WERI-Rb-1 (cell line): ENCODE results near the gene ERCC6L2.

Experiments
- DNase-seq: peaks from one replicate; pipeline ENCODE4 v3.0.0-alpha.2; 2020
- H3K27ac ChIP-seq: fragments of 250-450 bp; sonication (Bioruptor Pico); 2 replicates; pipeline ENCODE4 v1.5.1; 2020; ENCODE audit warnings: mild to moderate bottlenecking, moderate library complexity
- H3K27me3 ChIP-seq: fragments of 250-450 bp; sonication (Bioruptor Pico); 2 replicates; pipeline ENCODE4 v1.5.1; 2021; ENCODE audit warnings: mild to moderate bottlenecking, low read depth, moderate library complexity; ENCODE audit not compliant: insufficient read depth, severe bottlenecking
- H3K36me3 ChIP-seq: fragments of 250-450 bp; sonication (Bioruptor Pico); 2 replicates; pipeline ENCODE4 v1.5.1; 2020; ENCODE audit warnings: mild to moderate bottlenecking, moderate library complexity
- H3K4me3 ChIP-seq: 2 replicates; pipeline ENCODE4 v1.5.1; 2011; ENCODE audit warnings: low read depth, mild to moderate bottlenecking, control low read depth, low read length
- H3K9me3 ChIP-seq: fragments of 250-450 bp; sonication (Bioruptor Pico); 2 replicates; pipeline ENCODE4 v1.5.1; 2021; ENCODE audit warnings: mild to moderate bottlenecking, moderate library complexity; ENCODE audit not compliant: severe bottlenecking
- CTCF ChIP-seq: IDR thresholded peaks from 2 replicates; pipeline ENCODE4 v1.5.1; 2011; ENCODE audit warnings: low read depth, mild to moderate bottlenecking, control low read depth, inconsistent platforms, low read length

Gene ERCC6L2

GRCh38 chr9:95938724-95939123 lies 63.2 kb downstream of the ERCC6L2 start:
- Histone ChIP-seq H3K27ac (no peak overlapping the region), H3K4me3 (no peak overlapping the region), H3K27me3 (no peaks in the 10 kb centered on the region), H3K9me3 (peaks cover 10% of the 10 kb centered on the region), H3K36me3 (peaks cover 61% of the 10 kb centered on the region)
- TF ChIP-seq CTCF = no peak
- no peak for DNase-seq

GRCh38 chr9:95939472-95939871 lies 64.0 kb downstream of the ERCC6L2 start:
- Histone ChIP-seq H3K27ac (no peak overlapping the region), H3K36me3 (peaks cover 65% of the 10 kb centered on the region), H3K4me3 (no peak overlapping the region), H3K27me3 (no peaks in the 10 kb centered on the region), H3K9me3 (peaks cover 10% of the 10 kb centered on the region)
- TF ChIP-seq CTCF = no peak
- DNase-seq = no peak

- TF ChIP-seq CTCF = no peak
- no peaks in the 10 kb centered on the region for H3K27me3 ChIP-seq
- DNase-seq = no peak
- H3K27ac ChIP-seq = no peak overlapping the region
- peaks cover 10% of the 10 kb centered on the region for H3K9me3 ChIP-seq
- H3K36me3 ChIP-seq = peaks cover 62% of the 10 kb centered on the region
- H3K4me3 ChIP-seq = no peak overlapping the region
Measured at GRCh38 chr9:95940265-95940664, 64.8 kb downstream of the ERCC6L2 start.

- no peak for DNase-seq
- H3K9me3 ChIP-seq = peaks cover 8% of the 10 kb centered on the region
- TF ChIP-seq CTCF = no peak
- H3K4me3 ChIP-seq = no peak overlapping the region
- no peaks in the 10 kb centered on the region for H3K27me3 ChIP-seq
- H3K36me3 ChIP-seq = peaks cover 58% of the 10 kb centered on the region
- H3K27ac ChIP-seq = no peak overlapping the region
Measured at GRCh38 chr9:95942016-95942415, 66.5 kb downstream of the ERCC6L2 start.

GRCh38 chr9:95947118-95947517 lies 71.6 kb downstream of the ERCC6L2 start:
- no peak for TF ChIP-seq CTCF
- H3K4me3 ChIP-seq = no peak overlapping the region
- H3K36me3 ChIP-seq = peaks cover 56% of the 10 kb centered on the region
- H3K9me3 ChIP-seq = peaks cover 6% of the 10 kb centered on the region
- no peak for DNase-seq
- no peak overlapping the region for H3K27ac ChIP-seq
- H3K27me3 ChIP-seq = no peaks in the 10 kb centered on the region

GRCh38 chr9:95952471-95952870 lies 77.0 kb downstream of the ERCC6L2 start:
- H3K27ac ChIP-seq = no peak overlapping the region
- H3K9me3 ChIP-seq = peaks cover under 1% of the 10 kb centered on the region
- no peaks in the 10 kb centered on the region for H3K27me3 ChIP-seq
- TF ChIP-seq CTCF = no peak
- peaks cover 45% of the 10 kb centered on the region for H3K36me3 ChIP-seq
- H3K4me3 ChIP-seq = no peak overlapping the region
- DNase-seq = no peak
